Bronchial epithelial cell (primary cell): ENCODE measurements around the gene PHF2. TPM values are rescaled to one million over a fixed set of nuclear protein-coding genes. Genes with fewer than 3 reads are reported as not detected.
"Not testable (repeated sequence)": the region's sequence is repeated elsewhere in the genome, so short reads cannot be mapped to it uniquely, and the experiment has no call there.

Experiments used
- DNase-seq: peaks from one replicate; pipeline ENCODE4 v3.0.0-alpha.2; 2010; ENCODE audit warnings: low read depth
- FAIRE-seq: peaks from 2 replicates; lab custom pipeline; 2011; peaks lifted over from hg19 to GRCh38; lab: Jason Lieb, UNC
- H3K27me3 ChIP-seq: 2 replicates; pipeline ENCODE4 v1.5.1; 2011; ENCODE audit warnings: low read length; ENCODE audit not compliant: control insufficient read depth, insufficient read depth
- H3K36me3 ChIP-seq: 2 replicates; pipeline ENCODE4 v1.5.1; 2011; ENCODE audit warnings: low read length; ENCODE audit not compliant: control insufficient read depth, insufficient read depth
- H3K4me3 ChIP-seq: 2 replicates; pipeline ENCODE4 v1.5.1; 2011; ENCODE audit warnings: mild to moderate bottlenecking, low read depth, low read length, control low read depth
- CTCF ChIP-seq: IDR thresholded peaks from 2 replicates; pipeline ENCODE4 v1.5.1; 2011; ENCODE audit warnings: mild to moderate bottlenecking, moderate library complexity, low read length, control low read depth, inconsistent platforms; ENCODE audit not compliant: insufficient read depth, severe bottlenecking
- total RNA-seq: library from RNA; depleted of rRNA; stranded (reverse); fragments of >200 nt; gene quantifications from 2 replicates; pipeline ENCODE4 v1.2.1, GENCODE V29; 2014

PHF2 gene
- total RNA-seq, 1 donor from 2014 or later = 10.0 TPM

GRCh38 chr9:93662952-93663572 lies 86.7 kb downstream of the PHF2 start:
- no peak for DNase-seq
- peaks cover 4% of the 10 kb centered on the region for H3K36me3 ChIP-seq

GRCh38 chr9:93663877-93664548 lies 87.6 kb downstream of the PHF2 start:
- H3K36me3 ChIP-seq = peaks cover 4% of the 10 kb centered on the region
- H3K4me3 ChIP-seq = no peak overlapping the region
- no peak for TF ChIP-seq CTCF
- DNase-seq = no peak
- FAIRE-seq = no peak
- H3K27me3 ChIP-seq = no peaks in the 10 kb centered on the region

More at GRCh38 chr9:93662952-93663572, 86.7 kb downstream of the PHF2 start:
- Histone ChIP-seq H3K4me3 (no peak overlapping the region), H3K27me3 (no peaks in the 10 kb centered on the region)
- peak; percentile 97 for FAIRE-seq
- no peak for TF ChIP-seq CTCF

- H3K36me3 ChIP-seq = peaks cover 3% of the 10 kb centered on the region
Observed at GRCh38 chr9:93664549-93665120, 88.3 kb downstream of the PHF2 start.

GRCh38 chr9:93665128-93665636 lies 88.8 kb downstream of the PHF2 start:
- FAIRE-seq (no peak), DNase-seq (no peak)
- H3K27me3 ChIP-seq = no peaks in the 10 kb centered on the region
- peaks cover 3% of the 10 kb centered on the region for H3K36me3 ChIP-seq
- TF ChIP-seq CTCF = no peak
- H3K4me3 ChIP-seq = no peak overlapping the region

More at GRCh38 chr9:93664549-93665120, 88.3 kb downstream of the PHF2 start:
- FAIRE-seq (no peak), DNase-seq (no peak)
- Histone ChIP-seq H3K27me3 (no peaks in the 10 kb centered on the region), H3K4me3 (no peak overlapping the region)
- TF ChIP-seq CTCF = no peak

GRCh38 chr9:93665637-93666438 lies 89.5 kb downstream of the PHF2 start:
- no peaks in the 10 kb centered on the region for H3K27me3 ChIP-seq
- TF ChIP-seq CTCF = no peak
- FAIRE-seq = no peak
- no peaks in the 10 kb centered on the region for H3K36me3 ChIP-seq
- H3K4me3 ChIP-seq = no peak overlapping the region
- no peak for DNase-seq

GRCh38 chr9:93666439-93666784 lies 90.0 kb downstream of the PHF2 start:
- DNase-seq, H3K27me3 ChIP-seq, FAIRE-seq, H3K4me3 ChIP-seq, H3K36me3 ChIP-seq: not testable (repeated sequence)
